H9 (cell line): ENCODE results near the gene LRRC71. TPM values are rescaled to one million over a fixed set of nuclear protein-coding genes. Genes with fewer than 3 reads are reported as not detected.

Source experiments
- DNase-seq: peaks from one replicate; pipeline ENCODE4 v3.0.0-alpha.2; 2017
- H2AFZ ChIP-seq: one replicate; pipeline ENCODE4 v1.6.1; 2013; ENCODE audit warnings: mild to moderate bottlenecking, low read length, control low read depth, moderate library complexity
- H2AK5ac ChIP-seq: 2 replicates; pipeline ENCODE4 v1.6.1; 2013; ENCODE audit warnings: low read length, control low read depth, mixed read lengths; ENCODE audit not compliant: insufficient read length
- H2BK120ac ChIP-seq: one replicate; pipeline ENCODE4 v1.6.1; 2013; ENCODE audit warnings: low read depth, mild to moderate bottlenecking, low read length, control low read depth, inconsistent platforms; ENCODE audit not compliant: poor library complexity, severe bottlenecking
- H2BK12ac ChIP-seq: 2 replicates; pipeline ENCODE4 v1.6.1; 2013; ENCODE audit warnings: low read length, control low read depth, mixed read lengths, low read depth; ENCODE audit not compliant: insufficient read length
- H2BK15ac ChIP-seq: 2 replicates; pipeline ENCODE4 v1.6.1; 2013; ENCODE audit warnings: low read depth, low read length, control low read depth
- H2BK20ac ChIP-seq: one replicate; pipeline ENCODE4 v1.6.1; 2013; ENCODE audit warnings: low read depth, mild to moderate bottlenecking, low read length, control low read depth, inconsistent platforms; ENCODE audit not compliant: poor library complexity, severe bottlenecking
- H2BK5ac ChIP-seq: 2 replicates; pipeline ENCODE4 v1.6.1; 2013; ENCODE audit warnings: low read length, control low read depth, mixed read lengths; ENCODE audit not compliant: insufficient read length
- H3K14ac ChIP-seq: 2 replicates; pipeline ENCODE4 v1.6.1; 2013; ENCODE audit warnings: low read length, control low read depth; ENCODE audit not compliant: insufficient read depth
- H3K18ac ChIP-seq: 2 replicates; pipeline ENCODE4 v1.6.1; 2013; ENCODE audit warnings: low read depth, mild to moderate bottlenecking, mixed read lengths, low read length, control low read depth; ENCODE audit not compliant: insufficient read length
- H3K23ac ChIP-seq: 2 replicates; pipeline ENCODE4 v1.6.1; 2013; ENCODE audit warnings: low read length, control low read depth, mixed read lengths, low read depth; ENCODE audit not compliant: insufficient read length
- H3K23me2 ChIP-seq: 2 replicates; pipeline ENCODE4 v1.6.1; 2013; ENCODE audit warnings: low read depth, mild to moderate bottlenecking, mixed read lengths, low read length, control low read depth; ENCODE audit not compliant: insufficient read length, poor library complexity, severe bottlenecking
- H3K27ac ChIP-seq: 2 replicates; pipeline ENCODE4 v1.5.1; 2013; ENCODE audit warnings: low read length, control low read depth, mixed read lengths, low read depth; ENCODE audit not compliant: insufficient read length
- H3K27me3 ChIP-seq: 2 replicates; pipeline ENCODE4 v1.6.1; 2013; ENCODE audit warnings: low read length, control low read depth, inconsistent platforms; ENCODE audit not compliant: insufficient read depth
- H3K4ac ChIP-seq: 2 replicates; pipeline ENCODE4 v1.6.1; 2013; ENCODE audit warnings: low read depth, mild to moderate bottlenecking, control low read depth, inconsistent platforms, low read length, moderate library complexity
- H3K4me1 ChIP-seq: 2 replicates; pipeline ENCODE4 v1.6.1; 2013; ENCODE audit warnings: low read length, control low read depth, inconsistent platforms; ENCODE audit not compliant: insufficient read depth
- H3K4me2 ChIP-seq: 2 replicates; pipeline ENCODE4 v1.6.1; 2013; ENCODE audit warnings: low read length, control low read depth, mixed read lengths; ENCODE audit not compliant: insufficient read length, insufficient read depth
- H3K56ac ChIP-seq: 2 replicates; pipeline ENCODE4 v1.6.1; 2013; ENCODE audit warnings: low read depth, mild to moderate bottlenecking, mixed read lengths, low read length, control low read depth; ENCODE audit not compliant: insufficient read length
- H3K79me1 ChIP-seq: 2 replicates; pipeline ENCODE4 v1.6.1; 2013; ENCODE audit warnings: low read depth, mild to moderate bottlenecking, moderate library complexity, low read length, control low read depth, inconsistent platforms; ENCODE audit not compliant: insufficient read depth, poor library complexity, severe bottlenecking
- H3K79me2 ChIP-seq: 2 replicates; pipeline ENCODE4 v1.6.1; 2013; ENCODE audit warnings: low read length, control low read depth, inconsistent platforms; ENCODE audit not compliant: insufficient read depth
- H3K9ac ChIP-seq: 2 replicates; pipeline ENCODE4 v1.6.1; 2013; ENCODE audit warnings: low read length, control low read depth, mixed read lengths; ENCODE audit not compliant: insufficient read length; ENCODE audit errors: extremely low read depth
- H3K9me3 ChIP-seq: one replicate; pipeline ENCODE4 v1.6.1; 2013; ENCODE audit warnings: low read depth, low read length, inconsistent platforms; ENCODE audit not compliant: control insufficient read depth
- H3T11ph ChIP-seq: one replicate; pipeline ENCODE4 v1.6.1; 2013; ENCODE audit warnings: mild to moderate bottlenecking, low read length, control low read depth, inconsistent platforms
- H4K20me1 ChIP-seq: one replicate; pipeline ENCODE4 v1.6.1; 2013; ENCODE audit not compliant: control insufficient read depth, insufficient read length, insufficient read depth
- H4K5ac ChIP-seq: 2 replicates; pipeline ENCODE4 v1.6.1; 2013; ENCODE audit warnings: low read depth, mild to moderate bottlenecking, mixed read lengths, low read length, control low read depth; ENCODE audit not compliant: insufficient read length
- H4K8ac ChIP-seq: replicated peaks from 2 replicates; pipeline ENCODE4 v1.6.1; 2013; ENCODE audit warnings: low read length, control low read depth, mixed read lengths, low read depth; ENCODE audit not compliant: insufficient read length
- H4K91ac ChIP-seq: 2 replicates; pipeline ENCODE4 v1.6.1; 2013; ENCODE audit warnings: low read depth, mild to moderate bottlenecking, moderate library complexity, mixed read lengths, low read length, control low read depth; ENCODE audit not compliant: insufficient read length
- H3K27ac Mint-ChIP-seq, 3 experiments: 2 replicates in 2 of 3; 3 replicates in 1 of 3; pipeline ENCODE4 v1.8.0; 2020 to 2021; ENCODE audit warnings: mixed read lengths in 3 of 3, mild to moderate bottlenecking in 1 of 3, moderate library complexity in 1 of 3
- H3K27me3 Mint-ChIP-seq: 2 replicates; pipeline ENCODE4 v1.8.0; 2021; ENCODE audit warnings: low read depth, mild to moderate bottlenecking, moderate library complexity, mixed read lengths
- H3K36me3 Mint-ChIP-seq, 3 experiments: 2 replicates in 2 of 3; 3 replicates in 1 of 3; pipeline ENCODE4 v1.8.0; 2020 to 2021; ENCODE audit warnings: low read depth in 3 of 3, mixed read lengths in 3 of 3; ENCODE audit not compliant: insufficient read depth in 1 of 3
- H3K4me1 Mint-ChIP-seq, 2 experiments: 2 replicates each; pipeline ENCODE4 v1.8.0; 2020; ENCODE audit warnings: mixed read lengths in 2 of 2
- H3K4me3 Mint-ChIP-seq, 2 experiments: 2 replicates in 1 of 2; 3 replicates in 1 of 2; pipeline ENCODE4 v1.8.0; 2020 to 2021; ENCODE audit warnings: mild to moderate bottlenecking in 2 of 2, mixed read lengths in 2 of 2, moderate library complexity in 1 of 2
- H3K9me3 Mint-ChIP-seq, 2 experiments: 2 replicates in 1 of 2; 3 replicates in 1 of 2; pipeline ENCODE4 v1.8.0; 2020; ENCODE audit warnings: mild to moderate bottlenecking in 2 of 2, mixed read lengths in 2 of 2, moderate library complexity in 1 of 2
- WGBS: extraction: QIAGEN DNeasy Blood & Tissue Kit; methylation state at CpG from one replicate; pipeline ENCODE4 v1.1.7; 2013; ENCODE audit warnings: missing lambda C conversion rate, low lambda C conversion rate, mixed read lengths; ENCODE audit not compliant: insufficient read length; ENCODE audit errors: extremely low coverage; 5-methylcytosine and 5-hydroxymethylcytosine counted together
- total RNA-seq: library from RNA; stranded (reverse); gene quantifications from 2 replicates; pipeline ENCODE4 v1.2.1, GENCODE V29; 2021
- TF ChIP-seq, protein P1 (sequence below): fragments of 200-600 bp; sonication (generic); conservative IDR thresholded peaks from 3 replicates; pipeline ENCODE4 v1.8.0; 2021; ENCODE audit warnings: antibody characterized with exemption, mild to moderate bottlenecking

Gene LRRC71
- total RNA-seq, 1 experiment from 2014 or later = not detected

DNA sequence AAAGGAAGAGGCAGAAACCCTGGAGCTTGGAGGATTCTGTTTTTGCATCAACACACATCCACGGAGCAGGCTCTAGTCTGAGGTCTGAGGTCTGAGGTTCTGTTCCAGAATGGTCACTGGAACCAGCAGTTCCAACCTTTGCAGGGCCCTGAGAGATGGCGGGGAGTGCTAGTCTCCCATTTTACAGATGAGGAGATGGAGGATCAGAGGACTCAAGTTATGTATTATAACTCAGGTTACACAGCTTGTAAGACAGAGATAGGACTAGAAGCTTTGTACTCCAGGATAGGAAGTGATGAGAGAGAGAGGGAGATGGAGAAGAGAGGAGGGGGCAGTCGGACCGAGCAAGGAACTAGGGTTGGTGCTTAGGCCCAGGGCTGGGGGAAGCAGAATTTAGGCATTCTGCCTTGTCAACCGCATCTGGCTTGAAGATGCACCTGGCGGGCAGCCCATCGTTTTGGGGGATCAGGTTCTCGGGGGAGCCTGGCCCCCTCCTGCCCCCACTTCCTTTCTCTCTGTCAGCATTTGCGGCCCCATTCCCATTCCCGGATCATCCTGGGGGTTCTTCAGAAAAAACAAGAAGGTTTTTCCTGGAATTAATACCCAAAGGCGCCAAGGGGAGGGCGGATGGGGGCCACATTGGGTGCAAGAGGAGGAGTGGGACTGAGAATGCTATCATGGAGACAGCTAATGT, 21.3 kb upstream of the LRRC71 start:
- Histone ChIP-seq H3K27ac (no peak overlapping the region), H2AK5ac (no peak overlapping the region), H3T11ph (no peak overlapping the region), H3K18ac (no peak overlapping the region), H4K91ac (no peak overlapping the region), H3K56ac (no peak overlapping the region), H2BK12ac (no peak overlapping the region), H2BK5ac (no peak overlapping the region), H2AFZ (no peak overlapping the region), H3K9ac (no peak overlapping the region), H3K4me2 (no peak overlapping the region), H4K20me1 (no peaks in the 10 kb centered on the region), H3K79me2 (no peaks in the 10 kb centered on the region), H2BK120ac (no peak overlapping the region), H3K27me3 (peaks cover 2% of the 10 kb centered on the region; the same call in 1 of the 2 replicates), H2BK15ac (no peak overlapping the region), H3K4me1 (no peaks in the 10 kb centered on the region), H3K79me1 (no peaks in the 10 kb centered on the region), H3K23me2 (no peaks in the 10 kb centered on the region), H3K9me3 (no peaks in the 10 kb centered on the region), H4K5ac (no peak overlapping the region), H4K8ac (no peak overlapping the region), H3K4ac (no peak overlapping the region), H3K14ac (no peak overlapping the region), H3K23ac (no peak overlapping the region), H2BK20ac (no peak overlapping the region)
- Mint-ChIP-seq H3K27me3 (peaks cover 58% of the 10 kb centered on the region), H3K9me3 (no peaks in the 10 kb centered on the region), H3K36me3 (no peaks in the 10 kb centered on the region), H3K4me1 (peaks cover 15 to 38% of the 10 kb centered on the region in 2 experiments), H3K27ac (no peak overlapping the region; a peak in 1 of 7 replicates), H3K4me3 (no peak overlapping the region)
- no CpG with 5 or more reads among the region's 12 CpGs for WGBS
- TF ChIP-seq, protein P1, sequence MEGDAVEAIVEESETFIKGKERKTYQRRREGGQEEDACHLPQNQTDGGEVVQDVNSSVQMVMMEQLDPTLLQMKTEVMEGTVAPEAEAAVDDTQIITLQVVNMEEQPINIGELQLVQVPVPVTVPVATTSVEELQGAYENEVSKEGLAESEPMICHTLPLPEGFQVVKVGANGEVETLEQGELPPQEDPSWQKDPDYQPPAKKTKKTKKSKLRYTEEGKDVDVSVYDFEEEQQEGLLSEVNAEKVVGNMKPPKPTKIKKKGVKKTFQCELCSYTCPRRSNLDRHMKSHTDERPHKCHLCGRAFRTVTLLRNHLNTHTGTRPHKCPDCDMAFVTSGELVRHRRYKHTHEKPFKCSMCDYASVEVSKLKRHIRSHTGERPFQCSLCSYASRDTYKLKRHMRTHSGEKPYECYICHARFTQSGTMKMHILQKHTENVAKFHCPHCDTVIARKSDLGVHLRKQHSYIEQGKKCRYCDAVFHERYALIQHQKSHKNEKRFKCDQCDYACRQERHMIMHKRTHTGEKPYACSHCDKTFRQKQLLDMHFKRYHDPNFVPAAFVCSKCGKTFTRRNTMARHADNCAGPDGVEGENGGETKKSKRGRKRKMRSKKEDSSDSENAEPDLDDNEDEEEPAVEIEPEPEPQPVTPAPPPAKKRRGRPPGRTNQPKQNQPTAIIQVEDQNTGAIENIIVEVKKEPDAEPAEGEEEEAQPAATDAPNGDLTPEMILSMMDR = no peak
- DNase-seq = no peak
